LNCAP (cell line): ENCODE results near the gene IARS1.

Experiments
- CTCF ChIP-seq: fragments of 450-650 bp; IDR thresholded peaks from 2 replicates; pipeline ENCODE4 v1.5.1; 2017; ENCODE audit warnings: mild to moderate bottlenecking

IARS1 gene

DNA sequence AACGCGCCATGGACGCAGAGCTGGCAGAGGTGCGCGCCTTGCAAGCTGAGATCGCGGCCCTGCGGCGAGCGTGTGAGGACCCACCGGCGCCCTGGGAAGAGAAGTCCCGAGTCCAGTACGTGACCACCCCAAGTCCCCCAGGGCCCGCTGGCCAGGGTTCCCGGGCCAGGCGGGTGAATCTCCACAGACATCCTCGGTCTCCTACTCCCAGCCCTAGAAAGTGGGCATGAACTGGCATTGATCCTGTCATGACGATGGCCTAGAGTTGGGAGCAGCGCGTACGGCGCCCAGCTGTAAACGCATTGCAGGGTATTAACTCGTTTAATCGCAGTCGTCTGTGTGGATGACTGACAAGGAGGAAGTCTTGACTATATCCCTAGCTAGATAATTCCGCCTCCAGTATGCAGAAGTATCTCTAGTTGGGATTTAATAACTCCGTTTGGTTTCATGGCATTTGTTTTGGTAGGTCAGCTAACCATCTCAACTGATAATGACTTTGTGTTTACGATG, 32.5 kb upstream of the IARS1 start:
- no peak for TF ChIP-seq CTCF

GRCh38 chr9:92325269-92325990, 31.9 kb upstream of the IARS1 start, which contains the start of the genes CENPP and NOL8:
TSS of gene CENPP (plus strand) at chr9:92325953.
TSS of gene NOL8 (minus strand) at chr9:92325350. CDS start at chr9:92324161, 1,189 bp downstream.
- no peak for TF ChIP-seq CTCF

DNA sequence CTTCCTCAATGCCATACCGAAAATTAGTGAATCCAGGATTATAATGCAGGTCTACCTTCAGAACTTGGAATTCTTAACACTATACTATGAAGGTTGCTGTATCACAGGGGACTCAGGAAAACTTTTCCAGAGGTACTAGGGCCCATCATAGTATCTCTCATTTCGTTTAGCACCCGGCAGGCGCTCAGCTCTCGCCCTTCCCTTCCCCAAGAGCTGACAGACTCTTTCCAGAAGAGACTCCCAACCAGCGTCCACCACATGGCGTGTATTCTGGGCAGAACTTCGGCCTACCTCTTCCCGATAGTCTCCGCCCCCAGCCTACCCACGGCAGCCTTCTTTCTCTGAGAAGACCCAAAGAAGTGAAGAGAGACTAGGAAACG, 31.4 kb upstream of the IARS1 start:
- no peak for TF ChIP-seq CTCF

GRCh38 chr9:92324431-92324830, 30.9 kb upstream of the IARS1 start:
- TF ChIP-seq CTCF: no peak

DNA sequence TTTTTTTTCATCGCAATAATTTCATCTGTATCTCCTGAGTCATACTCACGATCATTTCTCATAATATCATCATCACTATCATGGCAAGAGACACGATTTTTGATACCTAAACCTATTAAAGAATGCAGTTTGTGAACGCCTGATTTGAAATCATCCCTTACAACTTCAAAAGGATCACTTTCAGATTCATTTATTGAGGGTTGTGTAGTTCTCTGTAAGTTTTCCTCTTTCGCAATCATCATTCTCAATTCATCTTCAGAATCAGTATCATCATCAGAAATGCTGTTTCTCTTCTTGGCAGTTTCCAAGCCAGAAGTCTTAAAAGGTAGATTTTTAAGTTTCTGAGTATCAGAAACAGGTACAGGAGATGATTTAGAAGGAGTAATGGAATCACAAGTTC, 22.0 kb upstream of the IARS1 start:
- no peak for TF ChIP-seq CTCF

DNA sequence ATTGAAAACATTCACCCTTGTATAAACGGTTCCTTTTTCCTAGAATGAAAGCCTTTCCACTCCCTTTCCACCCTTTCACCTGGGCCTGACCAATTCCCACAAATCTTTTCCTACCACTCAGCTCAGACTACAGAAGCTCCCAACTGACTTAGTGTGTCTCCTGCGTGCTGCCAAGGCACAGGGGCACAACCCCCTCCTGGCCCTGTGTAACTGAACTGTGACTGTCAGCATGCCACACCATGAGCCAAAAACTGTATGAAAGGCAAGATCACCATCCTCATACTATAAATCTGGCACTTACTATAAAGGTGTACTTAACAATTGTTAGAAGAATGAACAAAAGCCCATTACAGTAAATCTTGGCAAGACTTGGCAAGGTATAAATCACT, 20.1 kb upstream of the IARS1 start:
- no peak for TF ChIP-seq CTCF

GRCh38 chr9:92312887-92313623, 19.6 kb upstream of the IARS1 start:
- no peak for TF ChIP-seq CTCF
